ENCODE measurements around the gene CLTB.

GRCh38 chr5:176365351-176366231 is 50.7 kb downstream of the CLTB start, which contains the start of gene ARL10:
- TF ChIP-seq CTCF (IDR thresholded peaks at IDR 0.05) (no peak), POLR2A (IDR thresholded peaks at IDR 0.05) (no peak)
